Activated B cell treated with CpG ODN at 0.5 μM for 24 hours (primary cell): ENCODE data around the gene SUGCT. TPM values are rescaled to one million over a fixed set of nuclear protein-coding genes. Genes with fewer than 3 reads are reported as not detected.

ENCODE experiments used
- ATAC-seq: fragments of 200-7000 bp; cut with Tn5 transposase; one replicate; pipeline ENCODE4 v1.10.0; 2021; ENCODE audit warnings: low read depth, mild to moderate bottlenecking, moderate library complexity
- CTCF ChIA-PET: fragments of 350-600 bp; sonication (Branson Sonifier 250); formaldehyde crosslinking; loops from one replicate; lab custom pipeline; 2021; ENCODE audit warnings: antibody characterized with exemption; lab: Charles Lee
- POLR2A ChIA-PET: fragments of 350-600 bp; sonication (Branson Sonifier 250); formaldehyde crosslinking; loops from one replicate; lab custom pipeline; 2021; ENCODE audit warnings: antibody characterized with exemption; lab: Charles Lee
- DNase-seq: peaks from one replicate; pipeline ENCODE4 v3.0.0; 2022
- H3K27ac Mint-ChIP-seq: one replicate; pipeline ENCODE4 v1.8.0; 2020; ENCODE audit warnings: mixed read lengths
- H3K27me3 Mint-ChIP-seq: one replicate; pipeline ENCODE4 v1.8.0; 2021; ENCODE audit warnings: mixed read lengths
- H3K36me3 Mint-ChIP-seq: one replicate; pipeline ENCODE4 v1.8.0; 2021; ENCODE audit warnings: low read depth, mixed read lengths
- H3K4me1 Mint-ChIP-seq: one replicate; pipeline ENCODE4 v1.8.0; 2021; ENCODE audit warnings: mixed read lengths
- H3K4me3 Mint-ChIP-seq: one replicate; pipeline ENCODE4 v1.8.0; 2020; ENCODE audit warnings: mild to moderate bottlenecking, mixed read lengths
- H3K9me3 Mint-ChIP-seq: one replicate; pipeline ENCODE4 v1.8.0; 2020; ENCODE audit warnings: mixed read lengths
- CTCF ChIP-seq: fragments of 200-600 bp; IDR thresholded peaks from one replicate; pipeline ENCODE4 v1.8.0; 2022; ENCODE audit warnings: antibody characterized with exemption, mild to moderate bottlenecking
- intact Hi-C: fragments of 100-400 bp; cut with micrococcal nuclease; formaldehyde crosslinking; loops from one replicate; pipeline ENCODE4 v1.15.1; 2024
- total RNA-seq: library from RNA; stranded (reverse); gene quantifications from 2 replicates; pipeline ENCODE4 v1.2.3, GENCODE V29; 2022

Gene SUGCT
- total RNA-seq, 1 donor from 2014 or later: 1.3 TPM

DNA sequence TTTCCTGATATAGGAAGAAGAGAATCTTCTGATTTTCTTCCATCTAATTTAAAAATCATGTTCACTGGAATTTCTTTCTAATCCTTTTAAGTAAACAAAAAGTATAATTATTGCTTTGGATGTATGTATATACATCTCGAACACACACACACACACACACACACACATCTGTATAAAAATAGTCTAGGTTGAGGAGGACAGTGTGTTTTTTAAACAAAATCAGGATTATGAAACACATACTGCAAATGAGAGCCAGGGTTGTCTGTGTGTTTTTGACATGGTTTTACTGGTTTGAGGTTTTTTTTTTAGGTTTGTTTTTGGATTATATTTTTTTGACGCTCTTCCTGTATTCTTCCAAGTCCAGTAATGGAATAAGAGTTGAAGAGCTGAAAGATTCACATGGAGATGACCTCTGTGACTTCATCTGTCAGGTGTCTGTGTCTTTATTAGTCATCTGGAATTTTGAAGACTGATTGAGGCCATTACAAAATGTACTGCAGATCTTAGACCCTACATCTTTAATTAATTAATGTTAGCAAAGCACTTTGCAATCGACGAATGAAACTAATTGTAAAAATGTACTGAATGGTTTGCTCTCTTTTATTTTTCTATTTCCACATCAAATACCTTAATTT is 237.1 kb downstream of the SUGCT start:
- Mint-ChIP-seq H3K36me3 (no peaks in the 10 kb centered on the region), H3K27ac (no peak overlapping the region), H3K9me3 (peaks cover 2% of the 10 kb centered on the region), H3K27me3 (no peaks in the 10 kb centered on the region), H3K4me3 (no peak overlapping the region), H3K4me1 (no peaks in the 10 kb centered on the region)
- ChIA-PET POLR2A (no interaction called here), CTCF (no interaction called here)
- DNase-seq: no peak
- TF ChIP-seq CTCF: no peak
- ATAC-seq: no peak
- intact Hi-C loops: no loop called here

DNA sequence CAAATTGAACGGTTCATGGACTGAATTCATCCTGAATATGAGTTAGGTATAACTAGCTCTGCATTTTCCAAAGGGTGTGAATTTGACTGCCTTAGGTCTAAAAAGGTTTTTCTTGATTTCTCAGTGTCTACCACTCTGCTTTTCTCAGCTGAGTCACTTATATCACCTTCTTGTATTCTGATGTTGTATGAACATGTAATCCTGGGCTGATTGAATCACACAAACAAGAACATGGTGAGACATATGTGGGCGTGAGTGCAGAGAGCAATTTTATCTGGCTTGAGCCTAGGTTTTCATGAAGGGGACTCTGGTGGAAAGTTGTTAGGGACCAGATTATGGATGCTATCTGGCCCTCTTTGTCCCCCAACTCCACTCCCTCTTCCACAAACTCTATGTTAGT is 239.8 kb downstream of the SUGCT start:
- Mint-ChIP-seq H3K4me3 (no peak overlapping the region), H3K4me1 (no peaks in the 10 kb centered on the region), H3K27me3 (no peaks in the 10 kb centered on the region), H3K9me3 (peaks cover 6% of the 10 kb centered on the region), H3K36me3 (no peaks in the 10 kb centered on the region), H3K27ac (no peak overlapping the region)
- ChIA-PET CTCF (no interaction called here), POLR2A (no interaction called here)
- ATAC-seq (no peak), DNase-seq (no peak)
- no peak for TF ChIP-seq CTCF
- intact Hi-C loops: no loop called here

DNA sequence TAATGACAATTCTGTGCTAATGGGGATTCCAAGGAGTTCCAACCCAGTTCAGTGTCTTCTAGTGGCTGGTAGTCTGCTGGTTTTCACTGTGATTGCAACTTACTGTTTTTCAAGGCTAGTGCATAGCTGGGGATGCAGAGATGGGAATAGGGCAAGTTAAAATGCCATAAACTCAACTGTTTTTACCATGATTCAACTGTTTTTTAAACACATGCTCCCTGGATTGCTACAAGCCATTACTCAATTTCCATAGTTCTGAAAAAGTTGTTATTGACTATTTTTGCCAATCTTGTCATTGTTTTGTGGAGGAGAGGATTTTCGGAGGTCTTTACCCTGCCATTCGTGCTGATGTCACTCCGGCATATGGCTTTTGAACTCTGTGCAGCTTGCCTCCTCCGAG is 245.3 kb downstream of the SUGCT start:
- no peak for TF ChIP-seq CTCF
- Mint-ChIP-seq H3K27me3 (peaks cover 4% of the 10 kb centered on the region), H3K27ac (no peak overlapping the region)

DNA sequence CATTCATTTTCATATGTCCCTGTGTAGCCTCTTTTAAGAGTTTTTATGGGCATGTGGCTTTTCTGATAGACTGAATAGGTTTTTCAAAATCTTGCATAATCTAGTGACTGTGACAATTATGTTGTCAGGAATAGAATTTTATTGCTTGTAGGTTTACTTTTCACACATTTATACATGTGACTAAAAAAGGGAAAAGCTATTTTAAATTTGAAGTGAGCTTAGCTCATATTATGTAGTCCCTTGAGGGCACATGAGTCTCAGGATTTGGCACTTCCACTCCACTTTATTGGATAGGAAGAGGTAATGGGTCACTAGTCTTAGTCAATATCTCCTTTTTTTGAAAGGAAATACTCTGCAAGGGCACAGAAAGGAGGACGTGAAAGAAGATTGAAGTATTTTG is 247.3 kb downstream of the SUGCT start:
- H3K4me1 Mint-ChIP-seq: no peaks in the 10 kb centered on the region
- DNase-seq: no peak
- H3K4me3 Mint-ChIP-seq: no peak overlapping the region
- no peak for ATAC-seq
- H3K27me3 Mint-ChIP-seq: peaks cover 4% of the 10 kb centered on the region
- intact Hi-C loops: no loop called here
- no peaks in the 10 kb centered on the region for H3K36me3 Mint-ChIP-seq
- H3K27ac Mint-ChIP-seq: no peak overlapping the region
- ChIA-PET CTCF (no interaction called here), POLR2A (no interaction called here)
- peaks cover 5% of the 10 kb centered on the region for H3K9me3 Mint-ChIP-seq
- no peak for TF ChIP-seq CTCF

More for the DNA sequence above, 245.3 kb downstream of the SUGCT start:
- no peak for ATAC-seq
- ChIA-PET POLR2A (no interaction called here), CTCF (no interaction called here)
- intact Hi-C loops: no loop called here
- Mint-ChIP-seq H3K36me3 (no peaks in the 10 kb centered on the region), H3K4me3 (no peak overlapping the region), H3K4me1 (no peaks in the 10 kb centered on the region), H3K9me3 (peaks cover 6% of the 10 kb centered on the region)
- DNase-seq: no peak

DNA sequence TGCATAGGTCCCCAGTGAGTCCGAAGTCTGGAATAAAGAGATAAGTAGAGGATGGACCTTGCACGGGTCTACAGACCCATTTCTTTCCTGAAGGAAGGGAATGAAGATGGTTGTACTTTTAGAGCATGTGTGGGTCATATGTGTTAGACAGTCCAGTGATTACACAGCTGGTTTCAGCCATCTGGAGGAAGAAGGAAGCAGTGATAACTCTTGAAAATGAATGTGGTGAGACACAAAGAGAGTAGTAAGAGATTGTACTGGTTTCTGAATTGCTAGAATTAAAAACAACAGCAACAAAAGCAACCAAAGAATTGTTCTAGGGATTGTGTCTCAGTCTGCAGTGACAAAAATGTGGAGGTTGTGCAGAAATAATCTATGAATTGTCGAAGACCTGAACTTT is 258.9 kb downstream of the SUGCT start:
- CTCF ChIA-PET: no interaction called here
- Mint-ChIP-seq H3K4me1 (no peaks in the 10 kb centered on the region), H3K36me3 (no peaks in the 10 kb centered on the region), H3K9me3 (no peaks in the 10 kb centered on the region), H3K4me3 (no peak overlapping the region), H3K27me3 (peaks cover 2% of the 10 kb centered on the region), H3K27ac (no peak overlapping the region)
- POLR2A ChIA-PET: no interaction called here
- DNase-seq: no peak
- no peak for ATAC-seq
- intact Hi-C loops: no loop called here
- TF ChIP-seq CTCF: no peak
